Measurements from ENCODE around the gene CDK6. TPM values are rescaled to one million over a fixed set of nuclear protein-coding genes. Genes with fewer than 3 reads are reported as not detected.

CDK6 gene
- total RNA-seq, 1 experiment from 2014 or later: 10.5 TPM

GRCh38 chr7:92612501-92612900, 223.9 kb downstream of the CDK6 start:
- CTCF ChIA-PET: no interaction called here
- no peak for DNase-seq (ENCODE audit: low spot score)
- peaks cover 4% of the 10 kb centered on the region for H3K4me1 ChIP-seq (ENCODE audit: insufficient read depth, low read length, poor library complexity, severe bottlenecking)
- no peaks in the 10 kb centered on the region for H3K27me3 ChIP-seq (replicated peaks; ENCODE audit: insufficient read depth, low read depth, low read length, poor library complexity)
- no peak overlapping the region for H3K4me3 ChIP-seq (ENCODE audit: low read depth, low read length, poor library complexity, severe bottlenecking)
- POLR2A ChIA-PET (ENCODE audit: low non-redundant PET): interaction anchor here (0.5 kb wide), 1 partner anchor 20 kb away, joined by 4 read pairs; no protein-coding TSS in a partner anchor
- H3K36me3 ChIP-seq (ENCODE audit: insufficient read depth, low read length, poor library complexity, severe bottlenecking): no peaks in the 10 kb centered on the region
- TF ChIP-seq EZH2 (IDR thresholded peaks at IDR 0.05; ENCODE audit: borderline replicate concordance, low read depth, low read length, poor library complexity, severe bottlenecking) (no peak), CTCF (conservative IDR thresholded peaks at IDR 0.05; ENCODE audit: low read depth, low read length) (no peak)
- H3K9me3 ChIP-seq (ENCODE audit: low read depth, low read length, poor library complexity, severe bottlenecking): no peaks in the 10 kb centered on the region
- intact Hi-C loops (cut with micrococcal nuclease; ENCODE audit: unreplicated experiment): no loop called here
- H3K27ac ChIP-seq (ENCODE audit: low read depth, low read length, poor library complexity, severe bottlenecking): no peak overlapping the region
- no TSS peak for BruUV-seq (replicated peaks)

- no peaks in the 10 kb centered on the region for H3K9me3 ChIP-seq (ENCODE audit: low read depth, low read length, poor library complexity, severe bottlenecking)
- CTCF ChIA-PET: no interaction called here
- H3K36me3 ChIP-seq (ENCODE audit: insufficient read depth, low read length, poor library complexity, severe bottlenecking): no peaks in the 10 kb centered on the region
- intact Hi-C loops (cut with micrococcal nuclease; ENCODE audit: unreplicated experiment): no loop called here
- no peak overlapping the region for H3K4me3 ChIP-seq (ENCODE audit: low read depth, low read length, poor library complexity, severe bottlenecking)
- POLR2A ChIA-PET (ENCODE audit: low non-redundant PET): no interaction called here
- no peak overlapping the region for H3K27ac ChIP-seq (ENCODE audit: low read depth, low read length, poor library complexity, severe bottlenecking)
- no peaks in the 10 kb centered on the region for H3K27me3 ChIP-seq (replicated peaks; ENCODE audit: insufficient read depth, low read depth, low read length, poor library complexity)
- DNase-seq (ENCODE audit: low spot score): no peak
- BruUV-seq (replicated peaks): no TSS peak
- TF ChIP-seq EZH2 (IDR thresholded peaks at IDR 0.05; ENCODE audit: borderline replicate concordance, low read depth, low read length, poor library complexity, severe bottlenecking) (no peak), CTCF (conservative IDR thresholded peaks at IDR 0.05; ENCODE audit: low read depth, low read length) (no peak)
- peaks cover 4% of the 10 kb centered on the region for H3K4me1 ChIP-seq (ENCODE audit: insufficient read depth, low read length, poor library complexity, severe bottlenecking)
These were observed 224.6 kb downstream of the CDK6 start for GRCh38 chr7:92611735-92612134.

GRCh38 chr7:92609921-92610518, 226.4 kb downstream of the CDK6 start:
- no peaks in the 10 kb centered on the region for H3K27me3 ChIP-seq (replicated peaks; ENCODE audit: insufficient read depth, low read depth, low read length, poor library complexity)
- no peak overlapping the region for H3K4me3 ChIP-seq (ENCODE audit: low read depth, low read length, poor library complexity, severe bottlenecking)
- POLR2A ChIA-PET (ENCODE audit: low non-redundant PET): no interaction called here
- BruUV-seq (replicated peaks): no TSS peak
- H3K9me3 ChIP-seq (ENCODE audit: low read depth, low read length, poor library complexity, severe bottlenecking): no peaks in the 10 kb centered on the region
- DNase-seq (ENCODE audit: low spot score): peak; percentile 58
- TF ChIP-seq EZH2 (IDR thresholded peaks at IDR 0.05; ENCODE audit: borderline replicate concordance, low read depth, low read length, poor library complexity, severe bottlenecking): no peak
- TF ChIP-seq CTCF (conservative IDR thresholded peaks at IDR 0.05; ENCODE audit: low read depth, low read length): peak; percentile 61
- no peaks in the 10 kb centered on the region for H3K4me1 ChIP-seq (ENCODE audit: insufficient read depth, low read length, poor library complexity, severe bottlenecking)
- H3K36me3 ChIP-seq (ENCODE audit: insufficient read depth, low read length, poor library complexity, severe bottlenecking): no peaks in the 10 kb centered on the region
- intact Hi-C loops (cut with micrococcal nuclease; ENCODE audit: unreplicated experiment): no loop called here
- CTCF ChIA-PET: interaction anchor here (0.9 to 1.3 kb wide), 4 partner anchors 81 to 729 kb away, joined by 4 to 12 read pairs (median 4); partner anchors contain the start of gene RBM48
- no peak overlapping the region for H3K27ac ChIP-seq (ENCODE audit: low read depth, low read length, poor library complexity, severe bottlenecking)

Measured in A673 (cell line).